GM19238 (cell line): ENCODE measurements around the gene C3orf20.
"Not testable (repeated sequence)": the region's sequence is repeated elsewhere in the genome, so short reads cannot be mapped to it uniquely, and the experiment has no call there.

Experiments
- DNase-seq: peaks from one replicate; pipeline ENCODE4 v3.0.0; 2011; ENCODE audit warnings: low spot score; ENCODE audit not compliant: insufficient read length

Gene C3orf20

GRCh38 chr3:14752979-14753378 lies 78.0 kb downstream of the C3orf20 start:
- DNase-seq, result not testable (repeated sequence)

GRCh38 chr3:14757153-14757700 lies 82.3 kb downstream of the C3orf20 start:
- no peak for DNase-seq

- DNase-seq, result no peak
Measured at GRCh38 chr3:14758297-14758696, 83.4 kb downstream of the C3orf20 start.

- DNase-seq, result no peak
Measured at GRCh38 chr3:14758959-14759358, 84.0 kb downstream of the C3orf20 start.

GRCh38 chr3:14760185-14760584 lies 85.2 kb downstream of the C3orf20 start:
- DNase-seq, result no peak

- no peak for DNase-seq
Measured at GRCh38 chr3:14761121-14761672, 86.3 kb downstream of the C3orf20 start.

GRCh38 chr3:14761866-14762265 lies 86.9 kb downstream of the C3orf20 start:
- DNase-seq, result no peak

GRCh38 chr3:14762701-14763100 lies 87.8 kb downstream of the C3orf20 start:
- no peak for DNase-seq

GRCh38 chr3:14764331-14765059 lies 89.6 kb downstream of the C3orf20 start:
- no peak for DNase-seq

- DNase-seq, result no peak
Measured at GRCh38 chr3:14765060-14765400, 90.1 kb downstream of the C3orf20 start.

GRCh38 chr3:14765576-14766427 lies 90.9 kb downstream of the C3orf20 start:
- DNase-seq, result no peak

- no peak for DNase-seq
Measured at GRCh38 chr3:14766428-14767244, 91.7 kb downstream of the C3orf20 start.

GRCh38 chr3:14767245-14768051 lies 92.5 kb downstream of the C3orf20 start:
- no peak for DNase-seq

GRCh38 chr3:14768182-14768790 lies 93.3 kb downstream of the C3orf20 start:
- no peak for DNase-seq

GRCh38 chr3:14768881-14769280 lies 93.9 kb downstream of the C3orf20 start:
- DNase-seq, result no peak

GRCh38 chr3:14769544-14770325 lies 94.8 kb downstream of the C3orf20 start:
- no peak for DNase-seq

- DNase-seq, result no peak
Measured at GRCh38 chr3:14770591-14770990, 95.7 kb downstream of the C3orf20 start.

- no peak for DNase-seq
Measured at GRCh38 chr3:14771593-14772497, 96.9 kb downstream of the C3orf20 start.
